HL-60/S4 (cell line): ENCODE data around the gene MINAR1.

Experiments
- in situ Hi-C: fragments of 300-500 bp; cut with MboI; formaldehyde crosslinking; loops from 2 replicates; pipeline ENCODE4 v1.14.3; 2022; ENCODE audit warnings: low sequenced_read_pairs

The MINAR1 gene

DNA sequence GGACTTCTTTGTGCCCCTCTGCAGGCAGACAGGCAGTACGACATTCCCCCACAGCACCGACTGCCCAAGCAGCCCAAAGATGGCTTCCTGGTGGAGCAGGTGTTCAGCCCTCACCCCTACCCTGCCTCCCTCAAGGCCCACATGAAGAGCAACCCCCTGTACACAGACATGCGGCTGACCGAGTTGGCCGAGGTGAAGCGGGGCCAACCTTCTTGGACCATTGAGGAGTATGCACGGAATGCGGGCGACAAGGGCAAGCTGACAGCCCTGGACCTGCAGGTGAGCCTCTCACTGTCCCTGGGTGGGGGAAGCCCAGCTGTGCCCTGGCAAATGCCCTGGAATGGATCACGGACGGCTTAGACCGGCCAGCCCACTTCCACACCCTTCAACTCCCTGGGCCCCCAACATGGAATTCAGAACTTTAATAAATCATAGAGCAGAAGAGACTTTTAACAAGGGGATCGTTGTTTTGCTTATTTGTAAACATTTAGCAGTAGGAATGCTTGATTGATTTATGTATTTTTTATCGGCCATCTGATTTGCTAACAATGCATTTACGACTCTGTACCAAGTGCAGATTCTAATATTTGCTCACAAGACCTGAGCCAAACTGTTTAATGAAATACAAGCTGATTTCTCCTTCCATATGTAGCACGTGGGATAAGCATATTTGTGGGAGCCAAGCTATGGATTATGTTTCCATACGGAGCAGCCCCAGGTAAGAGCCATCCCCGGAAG lies 31.1 kb downstream of the MINAR1 start:
- in situ Hi-C loops: no loop called here

DNA sequence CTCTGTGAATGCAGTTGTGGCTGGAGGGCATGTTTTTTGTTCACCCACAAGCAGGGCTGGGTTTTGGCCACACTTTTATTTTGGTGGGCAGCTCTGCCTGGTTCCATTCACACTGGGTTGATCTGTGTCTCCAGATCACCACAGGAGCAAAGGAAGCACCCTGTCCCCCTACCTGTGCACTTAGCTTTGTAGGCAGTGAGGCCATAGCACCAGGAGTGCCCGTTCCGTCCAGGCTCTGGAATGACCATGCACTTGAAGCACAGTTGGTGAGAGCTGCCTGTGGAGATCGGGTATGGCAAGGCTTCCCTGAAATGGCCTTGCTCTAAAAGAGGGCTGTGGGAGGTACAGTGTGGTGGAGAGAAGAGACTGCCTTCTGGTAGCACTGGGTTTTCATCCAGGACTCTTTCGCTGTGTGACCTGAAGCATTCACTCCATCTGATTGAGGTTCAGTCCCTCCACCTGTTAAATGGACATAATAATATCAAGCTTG lies 31.7 kb downstream of the MINAR1 start:
- in situ Hi-C loops: no loop called here

DNA sequence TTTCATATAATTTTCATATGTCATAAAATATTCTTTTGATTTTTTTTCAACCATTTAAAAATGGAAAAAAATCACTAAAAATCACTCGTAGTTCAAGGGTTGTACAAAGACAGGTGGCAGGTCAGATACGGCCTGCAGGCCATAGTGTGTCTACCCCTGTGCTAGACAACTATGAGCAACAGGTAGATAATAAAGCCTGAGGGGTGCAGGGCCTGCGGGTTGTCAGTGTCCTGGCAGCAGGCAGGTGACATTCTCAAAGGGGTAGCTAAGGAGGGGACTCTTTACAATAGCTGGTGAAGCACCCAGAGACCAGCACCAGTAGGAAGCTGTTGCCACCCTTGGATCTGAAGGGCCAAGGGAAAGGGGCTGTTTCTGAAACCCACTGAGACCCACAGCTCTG lies 34.4 kb downstream of the MINAR1 start:
- in situ Hi-C loops: no loop called here

DNA sequence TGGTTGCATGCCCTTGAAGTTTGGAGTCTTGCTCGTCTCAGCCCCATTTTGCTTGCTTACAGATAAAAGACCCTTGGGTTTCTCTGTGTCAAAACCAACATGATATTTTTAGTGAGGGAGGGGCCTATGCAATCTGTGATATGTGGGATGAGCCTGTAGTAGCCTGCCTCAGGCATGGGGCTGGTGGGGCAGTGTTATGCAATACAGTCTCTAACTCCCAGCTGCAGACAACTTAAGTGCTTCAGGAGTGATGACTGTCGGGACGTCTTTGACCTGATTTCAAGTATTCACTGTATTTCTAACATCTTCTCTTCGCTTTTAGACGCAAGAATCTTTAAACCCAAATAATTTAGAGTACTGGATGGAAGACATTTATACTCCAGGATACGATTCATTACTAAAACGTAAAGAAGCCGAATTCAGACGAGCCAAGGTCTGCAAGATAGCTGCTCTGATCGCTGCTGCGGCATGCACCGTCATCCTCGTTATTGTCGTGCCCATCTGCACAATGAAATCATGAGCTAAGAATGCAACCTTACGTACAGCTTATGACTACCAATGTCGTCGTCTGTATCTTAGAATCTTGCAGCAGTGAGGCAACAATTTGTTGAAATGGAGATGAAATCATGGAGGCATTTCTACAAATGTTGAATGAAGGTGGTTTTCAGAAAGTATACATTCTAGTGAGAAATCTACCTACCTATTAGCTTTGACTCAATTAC lies 35.9 kb downstream of the MINAR1 start:
- in situ Hi-C loops: no loop called here

DNA sequence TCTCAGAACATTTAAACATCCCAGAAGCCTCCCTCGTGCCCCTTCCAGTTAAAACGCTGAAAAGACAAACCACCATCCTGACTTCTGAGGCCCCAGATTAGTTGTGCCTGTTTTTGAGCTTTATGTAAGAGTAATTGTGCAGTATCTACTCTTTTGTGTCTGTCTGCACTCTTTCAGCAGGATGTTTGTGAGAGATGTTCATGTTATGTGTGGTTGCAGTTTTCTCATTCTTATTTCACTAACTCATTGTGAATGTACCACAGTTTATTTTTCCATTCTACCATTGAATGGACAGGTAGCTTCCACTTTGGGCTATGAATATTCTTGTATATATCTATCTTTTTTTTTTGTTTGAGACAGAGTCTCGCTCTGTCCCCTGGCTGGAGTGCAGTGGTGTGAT lies 40.3 kb downstream of the MINAR1 start:
- in situ Hi-C loops: no loop called here

DNA sequence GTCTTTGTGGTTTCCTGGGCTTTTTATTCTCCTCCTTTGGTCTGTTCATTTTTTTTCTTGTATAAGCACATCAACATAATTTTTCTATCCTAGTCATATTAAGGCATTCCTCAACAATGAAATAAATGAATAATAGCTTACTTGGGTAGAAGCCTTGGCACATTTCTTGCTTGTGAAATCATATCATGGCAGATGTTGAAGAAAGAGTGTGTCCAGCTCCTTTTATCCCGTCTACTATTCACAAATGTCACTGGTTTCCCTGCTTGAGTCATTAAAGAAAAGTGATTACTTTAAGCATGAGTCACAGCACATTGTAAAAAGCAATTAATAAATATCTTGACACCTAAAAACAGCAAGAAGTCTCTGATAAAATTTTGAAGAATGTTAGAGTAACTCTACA lies 42.1 kb downstream of the MINAR1 start:
- in situ Hi-C loops: no loop called here

DNA sequence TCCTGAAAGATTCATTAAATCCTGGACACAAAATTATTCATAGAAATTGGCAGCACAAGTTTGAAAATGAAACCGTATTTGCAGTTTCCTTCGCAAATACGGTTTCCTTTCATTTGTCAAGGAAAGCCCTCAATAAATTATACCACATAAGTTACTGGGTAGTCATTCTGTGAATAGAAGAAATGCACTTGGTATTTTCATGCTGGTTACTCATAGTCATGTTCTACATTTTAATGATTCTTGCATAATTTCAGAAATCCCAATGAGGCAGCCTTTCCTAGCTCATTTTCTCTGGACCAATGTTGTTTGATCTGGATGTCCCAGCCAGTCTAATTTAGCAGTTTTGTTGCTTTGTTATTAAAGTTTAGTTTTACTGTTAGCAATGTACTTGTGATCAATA lies 43.2 kb downstream of the MINAR1 start:
- in situ Hi-C loops: no loop called here

DNA sequence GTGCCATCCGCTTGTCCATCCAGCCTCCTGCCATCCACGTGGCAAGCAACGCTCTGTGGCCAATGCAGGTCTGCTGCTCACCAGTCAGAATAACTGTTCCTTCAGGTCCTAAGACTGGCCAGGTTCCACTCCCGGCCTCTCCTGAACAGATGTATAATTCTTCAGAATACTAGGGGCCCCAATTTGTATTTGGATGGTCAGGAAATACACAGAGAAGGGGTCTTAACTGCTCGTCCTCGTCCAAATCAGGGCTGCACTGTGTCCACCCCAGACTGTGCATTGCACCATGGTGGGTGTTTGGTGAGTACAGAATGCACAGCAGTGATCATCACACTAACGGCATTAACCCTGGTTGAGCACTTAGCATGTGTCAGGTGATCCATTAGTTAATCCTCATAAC lies 46.0 kb downstream of the MINAR1 start:
- in situ Hi-C loops: no loop called here

DNA sequence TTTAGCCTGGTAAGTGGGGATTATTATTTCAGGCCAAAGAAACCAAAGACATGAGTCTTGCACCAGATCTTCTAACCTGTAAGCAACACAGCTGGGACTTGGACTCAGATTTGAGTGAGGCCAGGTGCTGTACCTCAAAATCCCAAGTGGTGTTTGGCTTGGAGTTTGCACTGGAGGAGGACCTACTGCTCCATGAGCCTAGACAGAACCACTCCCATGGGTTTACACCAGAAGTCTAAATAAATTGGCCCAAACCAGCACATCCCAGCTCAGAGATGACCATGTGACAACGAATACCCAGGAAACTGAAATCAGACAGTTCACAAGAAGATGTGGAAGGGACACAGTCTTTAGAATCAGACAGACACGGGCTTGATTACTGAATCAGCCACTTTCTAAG lies 47.5 kb downstream of the MINAR1 start:
- in situ Hi-C loops: no loop called here

DNA sequence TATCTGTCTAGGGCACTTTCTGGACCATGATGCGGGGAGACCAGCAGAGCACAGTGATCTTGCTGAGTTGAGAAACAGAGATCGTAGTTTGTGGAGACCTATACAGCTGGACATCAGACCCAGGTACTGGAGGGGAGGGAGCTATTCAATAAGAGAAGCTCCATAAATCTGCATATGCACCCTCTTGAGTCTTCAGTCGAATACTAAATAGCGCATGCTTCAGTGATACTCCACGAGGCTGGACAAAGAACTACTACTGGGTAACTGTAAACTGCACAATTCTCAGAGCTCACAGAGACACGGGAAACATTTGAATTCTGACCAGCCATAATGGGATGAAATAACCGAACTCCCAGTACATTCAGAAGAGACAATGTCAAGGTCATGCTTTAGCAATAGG lies 49.7 kb downstream of the MINAR1 start:
- in situ Hi-C loops: no loop called here
